Ammon's horn (tissue), 1 donor: ENCODE results near the gene TMEM208.
A peak's percentile ranks its signal among the peaks of the same experiment; 100 is the strongest.

Experiments used
- DNase-seq: peaks from one replicate; pipeline ENCODE4 v3.0.0-alpha.2; 2016; ENCODE audit warnings: low spot score

Gene TMEM208

GRCh38 chr16:67209565-67209964, 17.4 kb upstream of the TMEM208 start:
- no peak for DNase-seq

- no peak for DNase-seq
These were observed 16.6 kb upstream of the TMEM208 start for GRCh38 chr16:67210069-67210937.

- DNase-seq, result no peak
These were observed 15.3 kb upstream of the TMEM208 start for GRCh38 chr16:67211674-67212073.

GRCh38 chr16:67212766-67213165, 14.2 kb upstream of the TMEM208 start:
- DNase-seq, result no peak

- DNase-seq, result no peak
These were observed 13.5 kb upstream of the TMEM208 start for GRCh38 chr16:67213197-67214019.

- DNase-seq, result no peak
These were observed 11.2 kb upstream of the TMEM208 start for GRCh38 chr16:67215706-67216105.

- peak; percentile 69 for DNase-seq
These were observed 10.1 kb upstream of the TMEM208 start for GRCh38 chr16:67216612-67217490.

- no peak for DNase-seq
These were observed 2.9 kb upstream of the TMEM208 start for GRCh38 chr16:67223992-67224391.

GRCh38 chr16:67226295-67226803, 581 bp upstream of the TMEM208 start:
- no peak for DNase-seq

- DNase-seq, result no peak
These were observed 614 bp downstream of the TMEM208 start for GRCh38 chr16:67227567-67227921.

GRCh38 chr16:67228034-67228785, 1.3 kb downstream of the TMEM208 start:
- DNase-seq, result no peak

GRCh38 chr16:67228905-67229304, 2.0 kb downstream of the TMEM208 start:
- DNase-seq, result no peak

- no peak for DNase-seq
These were observed 3.2 kb downstream of the TMEM208 start for GRCh38 chr16:67229906-67230808.

- DNase-seq, result no peak
These were observed 4.1 kb downstream of the TMEM208 start for GRCh38 chr16:67230809-67231660.

- no peak for DNase-seq
These were observed 6.7 kb downstream of the TMEM208 start for GRCh38 chr16:67233596-67233995.

GRCh38 chr16:67234180-67234597, 7.3 kb downstream of the TMEM208 start:
- no peak for DNase-seq

- DNase-seq, result peak; percentile 32
These were observed 9.1 kb downstream of the TMEM208 start for GRCh38 chr16:67235816-67236562.
